ENCODE measurements around the gene HACD3. TPM values are rescaled to one million over a fixed set of nuclear protein-coding genes. Genes with fewer than 3 reads are reported as not detected.

HACD3 gene
- total and polyA plus RNA-seq, 2 of the 13 experiments (the other 11 are each of a cell fraction or from before 2014, with no cell fraction given): 73.6 to 161 TPM

DNA sequence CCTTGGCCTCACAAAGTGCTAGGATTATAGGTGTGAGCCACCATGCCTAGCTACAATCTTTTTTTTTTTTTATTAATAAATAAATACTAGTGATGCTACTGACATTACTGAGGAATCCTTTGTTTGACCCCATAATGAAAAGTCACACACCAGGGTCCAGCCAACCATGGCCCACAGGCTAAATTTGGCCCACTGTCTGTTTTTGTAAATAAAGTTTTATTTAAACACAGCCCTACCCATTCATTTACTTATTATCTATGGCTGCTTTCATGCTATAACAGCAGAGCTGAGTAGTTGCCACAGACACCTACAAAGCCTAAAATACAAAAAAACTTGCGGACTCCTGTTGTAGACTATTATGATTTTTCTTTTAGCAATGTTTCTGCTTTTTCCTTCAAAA, 73.3 kb downstream of the HACD3 start:
- no peaks in the 10 kb centered on the region for H4K20me1 ChIP-seq (ENCODE audit: insufficient read depth, low read length)
- BruUV-seq (replicated peaks): no TSS peak
- H3K4me2 ChIP-seq (ENCODE audit: low read depth, low read length): no peak overlapping the region
- no peak overlapping the region for H3K9ac ChIP-seq (ENCODE audit: insufficient read depth, low read depth, low read length)
- intact Hi-C loops (cut with micrococcal nuclease; ENCODE audit: unreplicated experiment) (no loop called here), in situ Hi-C loops (cut with HindIII; ENCODE audit: extremely low pct_ligation_motif_present, low pct_unique_long_range_greater_than_20kb) (no loop called here)
- H3K36me3 ChIP-seq (replicated peaks in 1 of 2; ENCODE audit: control insufficient read depth in 1 of 2, insufficient read depth in 2 of 2, low read length in 2 of 2): peaks cover 13 to 63% of the 10 kb centered on the region in 2 experiments
- POLR2A ChIA-PET: no interaction called here
- no peak for FAIRE-seq
- 100% methylated on average over 1 of the region's 1 CpG for WGBS (ENCODE audit: low lambda C conversion rate)
- H2AFZ ChIP-seq (ENCODE audit: low read length): no peak overlapping the region
- TF ChIP-seq NAIF1 (CRISPR knock-in tag; IDR thresholded peaks at IDR 0.05; ENCODE audit: borderline replicate concordance) (no peak), ATRX (CRISPR knock-in tag; IDR thresholded peaks at IDR 0.05; ENCODE audit: borderline replicate concordance) (no peak), NKX3-1 (CRISPR knock-in tag; IDR thresholded peaks at IDR 0.05) (no peak)
- TF ChIP-seq, protein P1, sequence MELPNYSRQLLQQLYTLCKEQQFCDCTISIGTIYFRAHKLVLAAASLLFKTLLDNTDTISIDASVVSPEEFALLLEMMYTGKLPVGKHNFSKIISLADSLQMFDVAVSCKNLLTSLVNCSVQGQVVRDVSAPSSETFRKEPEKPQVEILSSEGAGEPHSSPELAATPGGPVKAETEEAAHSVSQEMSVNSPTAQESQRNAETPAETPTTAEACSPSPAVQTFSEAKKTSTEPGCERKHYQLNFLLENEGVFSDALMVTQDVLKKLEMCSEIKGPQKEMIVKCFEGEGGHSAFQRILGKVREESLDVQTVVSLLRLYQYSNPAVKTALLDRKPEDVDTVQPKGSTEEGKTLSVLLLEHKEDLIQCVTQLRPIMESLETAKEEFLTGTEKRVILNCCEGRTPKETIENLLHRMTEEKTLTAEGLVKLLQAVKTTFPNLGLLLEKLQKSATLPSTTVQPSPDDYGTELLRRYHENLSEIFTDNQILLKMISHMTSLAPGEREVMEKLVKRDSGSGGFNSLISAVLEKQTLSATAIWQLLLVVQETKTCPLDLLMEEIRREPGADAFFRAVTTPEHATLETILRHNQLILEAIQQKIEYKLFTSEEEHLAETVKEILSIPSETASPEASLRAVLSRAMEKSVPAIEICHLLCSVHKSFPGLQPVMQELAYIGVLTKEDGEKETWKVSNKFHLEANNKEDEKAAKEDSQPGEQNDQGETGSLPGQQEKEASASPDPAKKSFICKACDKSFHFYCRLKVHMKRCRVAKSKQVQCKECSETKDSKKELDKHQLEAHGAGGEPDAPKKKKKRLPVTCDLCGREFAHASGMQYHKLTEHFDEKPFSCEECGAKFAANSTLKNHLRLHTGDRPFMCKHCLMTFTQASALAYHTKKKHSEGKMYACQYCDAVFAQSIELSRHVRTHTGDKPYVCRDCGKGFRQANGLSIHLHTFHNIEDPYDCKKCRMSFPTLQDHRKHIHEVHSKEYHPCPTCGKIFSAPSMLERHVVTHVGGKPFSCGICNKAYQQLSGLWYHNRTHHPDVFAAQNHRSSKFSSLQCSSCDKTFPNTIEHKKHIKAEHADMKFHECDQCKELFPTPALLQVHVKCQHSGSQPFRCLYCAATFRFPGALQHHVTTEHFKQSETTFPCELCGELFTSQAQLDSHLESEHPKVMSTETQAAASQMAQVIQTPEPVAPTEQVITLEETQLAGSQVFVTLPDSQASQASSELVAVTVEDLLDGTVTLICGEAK (IDR thresholded peaks at IDR 0.05): peak; percentile 57; the same call in 1 of the 2 replicates
- TF ChIP-seq, protein P1 (CRISPR knock-in tag; IDR thresholded peaks at IDR 0.05): peak; percentile 93; the same call in 1 of the 2 replicates
- CTCF ChIA-PET (ENCODE audit: low intra/inter-chr PET ratio, low total read pairs): no interaction called here
- H3K9me3 ChIP-seq (ENCODE audit: low read length): no peaks in the 10 kb centered on the region
- H3K4me1 ChIP-seq (ENCODE audit: insufficient read depth, low read length): peaks cover 6% of the 10 kb centered on the region
- ATAC-seq: no peak
- no peak for DNase-seq (ENCODE audit: low spot score)
- no peak overlapping the region for H3K27ac ChIP-seq (ENCODE audit: extremely low read length, insufficient read depth, low read length)
- H3K4me3 ChIP-seq (replicated peaks in 1 of 3; ENCODE audit: insufficient read depth in 1 of 3, low read depth in 2 of 3, low read length in 3 of 3): no peak overlapping the region
- peaks cover 17% of the 10 kb centered on the region for H3K79me2 ChIP-seq (ENCODE audit: insufficient read depth, low read length)
- no peaks in the 10 kb centered on the region for H3K27me3 ChIP-seq (ENCODE audit: control insufficient read depth in 1 of 2, insufficient read depth in 2 of 2, low read length in 2 of 2)

Measured in HepG2 (cell line).